WTC11 (cell line): ENCODE measurements around the gene LYRM2. TPM values are rescaled to one million over a fixed set of nuclear protein-coding genes. Genes with fewer than 3 reads are reported as not detected.

Experiments
- ATAC-seq: fragments of 200-7000 bp; cut with Tn5 transposase; 2 replicates; pipeline ENCODE4 v1.10.0; 2021; ENCODE audit warnings: mild to moderate bottlenecking, moderate library complexity
- CTCF ChIA-PET: fragments of 300-600 bp; sonication (Branson Sonifier 250); formaldehyde crosslinking; loops from one replicate; lab custom pipeline; 2021; ENCODE audit warnings: antibody characterized with exemption; lab: Charles Lee
- POLR2A ChIA-PET: fragments of 350-600 bp; sonication (Branson Sonifier 250); formaldehyde crosslinking; loops from one replicate; lab custom pipeline; 2021; ENCODE audit warnings: antibody characterized with exemption; lab: Charles Lee
- DNase-seq: peaks from one replicate; pipeline ENCODE4 v3.0.0; 2021; ENCODE audit warnings: low spot score
- H3K27ac Mint-ChIP-seq: 2 replicates; pipeline ENCODE4 v1.8.0; 2021; ENCODE audit warnings: mixed read lengths
- H3K27me3 Mint-ChIP-seq: 2 replicates; pipeline ENCODE4 v1.8.0; 2021; ENCODE audit warnings: low read depth, mild to moderate bottlenecking, moderate library complexity, mixed read lengths
- H3K36me3 Mint-ChIP-seq: 2 replicates; pipeline ENCODE4 v1.8.0; 2021; ENCODE audit warnings: mixed read lengths
- H3K4me1 Mint-ChIP-seq: 2 replicates; pipeline ENCODE4 v1.8.0; 2022; ENCODE audit warnings: mixed read lengths
- H3K4me3 Mint-ChIP-seq: 2 replicates; pipeline ENCODE4 v1.8.0; 2021; ENCODE audit warnings: mild to moderate bottlenecking, moderate library complexity, mixed read lengths
- H3K9me3 Mint-ChIP-seq: 2 replicates; pipeline ENCODE4 v1.8.0; 2021; ENCODE audit warnings: mixed read lengths
- ATF1 ChIP-seq: sonication (generic); formaldehyde crosslinking; IDR thresholded peaks from 2 replicates; pipeline ENCODE4 v1.8.1; 2023; ENCODE audit warnings: mild to moderate bottlenecking, moderate library complexity, missing genetic modification reagents
- CDX4 ChIP-seq: fragments of 250-450 bp; sonication (Bioruptor Pico); IDR thresholded peaks from 2 replicates; pipeline ENCODE4 v1.9.0; 2021; ENCODE audit warnings: moderate library complexity, mild to moderate bottlenecking, inconsistent platforms, borderline replicate concordance
- E2F4 ChIP-seq: sonication (generic); formaldehyde crosslinking; IDR thresholded peaks from 2 replicates; pipeline ENCODE4 v1.8.1; 2022; ENCODE audit warnings: low read depth, mild to moderate bottlenecking, moderate library complexity, missing genetic modification reagents, borderline replicate concordance
- FOXJ3 ChIP-seq: sonication (generic); formaldehyde crosslinking; IDR thresholded peaks from 2 replicates; pipeline ENCODE4 v1.9.0; 2021; ENCODE audit warnings: missing genetic modification reagents, mild to moderate bottlenecking, borderline replicate concordance
- FOXP4 ChIP-seq: sonication (generic); formaldehyde crosslinking; IDR thresholded peaks from 2 replicates; pipeline ENCODE4 v1.8.0; 2022; ENCODE audit warnings: mild to moderate bottlenecking, missing genetic modification reagents
- IRF1 ChIP-seq: sonication (generic); formaldehyde crosslinking; IDR thresholded peaks from 2 replicates; pipeline ENCODE4 v1.8.0; 2023; ENCODE audit warnings: missing genetic modification reagents
- MAX ChIP-seq: sonication (generic); formaldehyde crosslinking; IDR thresholded peaks from 2 replicates; pipeline ENCODE4 v1.8.0; 2022; ENCODE audit warnings: mild to moderate bottlenecking, missing genetic modification reagents
- NFYB ChIP-seq: sonication (generic); formaldehyde crosslinking; conservative IDR thresholded peaks from 2 replicates; pipeline ENCODE4 v1.8.0; 2022; ENCODE audit warnings: low read depth, missing genetic modification reagents
- NR2C2 ChIP-seq: sonication (generic); formaldehyde crosslinking; IDR thresholded peaks from 2 replicates; pipeline ENCODE4 v1.8.0; 2022; ENCODE audit warnings: mild to moderate bottlenecking, missing genetic modification reagents
- NR3C1 ChIP-seq: sonication (generic); formaldehyde crosslinking; conservative IDR thresholded peaks from 2 replicates; pipeline ENCODE4 v1.8.1; 2023; ENCODE audit warnings: low read depth, mild to moderate bottlenecking, missing genetic modification reagents
- OVOL2 ChIP-seq: fragments of 250-450 bp; sonication (Bioruptor Pico); IDR thresholded peaks from 2 replicates; pipeline ENCODE4 v1.9.0; 2021; ENCODE audit warnings: mild to moderate bottlenecking, borderline replicate concordance
- RELA ChIP-seq: sonication (generic); formaldehyde crosslinking; IDR thresholded peaks from 2 replicates; pipeline ENCODE4 v1.8.1; 2022; ENCODE audit warnings: missing genetic modification reagents, mild to moderate bottlenecking, borderline replicate concordance
- RORB ChIP-seq: fragments of 250-450 bp; sonication (Bioruptor Pico); IDR thresholded peaks from 2 replicates; pipeline ENCODE4 v1.9.0; 2021; ENCODE audit warnings: mild to moderate bottlenecking
- SP1 ChIP-seq: sonication (generic); formaldehyde crosslinking; conservative IDR thresholded peaks from 2 replicates; pipeline ENCODE4 v1.8.1; 2022; ENCODE audit warnings: missing genetic modification reagents
- TEAD1 ChIP-seq: sonication (generic); formaldehyde crosslinking; IDR thresholded peaks from 2 replicates; pipeline ENCODE4 v1.8.0; 2022; ENCODE audit warnings: mild to moderate bottlenecking, missing genetic modification reagents
- ZNF263 ChIP-seq: sonication (generic); formaldehyde crosslinking; IDR thresholded peaks from 2 replicates; pipeline ENCODE4 v1.8.1; 2022; ENCODE audit warnings: low read depth, mild to moderate bottlenecking, moderate library complexity, missing genetic modification reagents
- ZNF416 ChIP-seq: fragments of 250-450 bp; sonication (Bioruptor Pico); IDR thresholded peaks from 2 replicates; pipeline ENCODE4 v1.9.0; 2021; ENCODE audit warnings: mild to moderate bottlenecking, inconsistent platforms
- ZNF671 ChIP-seq: fragments of 250-450 bp; sonication (Bioruptor Pico); IDR thresholded peaks from 2 replicates; pipeline ENCODE4 v1.8.0; 2021; ENCODE audit warnings: mild to moderate bottlenecking
- ZSCAN18 ChIP-seq: fragments of 250-450 bp; sonication (Bioruptor Pico); IDR thresholded peaks from 2 replicates; pipeline ENCODE4 v2.1.2; 2022; ENCODE audit warnings: mild to moderate bottlenecking, moderate library complexity
- total RNA-seq: library from RNA; stranded (reverse); gene quantifications from 3 replicates; pipeline ENCODE4 v1.2.3, GENCODE V29; 2021
- TF ChIP-seq, protein P1 (sequence below): fragments of 250-450 bp; sonication (Bioruptor Pico); conservative IDR thresholded peaks from 2 replicates; pipeline ENCODE4 v1.9.0; 2021; ENCODE audit warnings: mild to moderate bottlenecking
- TF ChIP-seq, protein P2 (sequence below): sonication (generic); formaldehyde crosslinking; conservative IDR thresholded peaks from 2 replicates; pipeline ENCODE4 v1.8.1; 2022; ENCODE audit warnings: mild to moderate bottlenecking, missing genetic modification reagents

LYRM2 gene
- total RNA-seq, 1 experiment from 2014 or later: 22.2 TPM

GRCh38 chr6:89618026-89618425 is 20.5 kb downstream of the LYRM2 start (continued):
- no peak for TF ChIP-seq FOXP4 (CRISPR knock-in tag)
- TF ChIP-seq NR3C1: no peak
- TF ChIP-seq ZNF671 (CRISPR knock-in tag): no peak
- no peak for TF ChIP-seq SP1 (CRISPR knock-in tag)
- TF ChIP-seq ATF1: no peak

- CTCF ChIA-PET: interaction anchor here (1.9 kb wide), 1 partner anchor 244 kb away, joined by 7 read pairs; no protein-coding TSS in a partner anchor
Measured at GRCh38 chr6:89616531-89616930, 22.0 kb downstream of the LYRM2 start.

DNA sequence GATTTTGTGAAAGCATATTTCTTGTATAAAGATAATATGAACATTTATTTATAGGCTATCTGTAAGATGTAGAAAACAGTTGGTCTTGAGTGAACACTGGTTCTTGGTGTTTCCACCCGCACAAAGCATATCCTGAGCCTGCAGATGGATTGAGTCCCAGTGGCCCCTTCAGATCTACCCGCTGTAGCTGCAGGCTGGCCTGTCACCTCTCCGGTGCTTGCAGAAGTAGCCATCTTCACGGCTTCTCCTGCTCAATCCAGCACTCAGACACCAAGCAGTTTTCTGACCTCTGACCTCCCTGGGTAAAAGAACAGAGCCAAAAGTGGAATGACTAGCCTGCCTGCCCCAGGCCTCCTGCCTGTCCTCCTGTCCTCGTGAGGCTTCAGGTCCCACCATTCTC is 22.7 kb downstream of the LYRM2 start:
- ChIA-PET POLR2A (no interaction called here), CTCF (interaction anchor here (0.8 to 1.1 kb wide), 3 partner anchors 244 to 317 kb away, joined by 3 read pairs; no protein-coding TSS in a partner anchor)
- no peak for ATAC-seq
- Mint-ChIP-seq H3K36me3 (no peaks in the 10 kb centered on the region), H3K27me3 (no peaks in the 10 kb centered on the region), H3K27ac (no peak overlapping the region), H3K4me1 (no peaks in the 10 kb centered on the region), H3K4me3 (no peak overlapping the region), H3K9me3 (no peaks in the 10 kb centered on the region)
- no peak for TF ChIP-seq E2F4 (CRISPR knock-in tag)
- DNase-seq: no peak

More at GRCh38 chr6:89616531-89616930, 22.0 kb downstream of the LYRM2 start:
- ATAC-seq: no peak
- Mint-ChIP-seq H3K4me1 (no peaks in the 10 kb centered on the region), H3K36me3 (no peaks in the 10 kb centered on the region)
- POLR2A ChIA-PET: no interaction called here
- no peak for TF ChIP-seq CDX4 (CRISPR knock-in tag)
- no peak for TF ChIP-seq NFYB
- no peak for TF ChIP-seq ZNF416 (CRISPR knock-in tag)
- TF ChIP-seq MAX (CRISPR knock-in tag): no peak
- no peak for TF ChIP-seq TEAD1 (CRISPR knock-in tag)
- TF ChIP-seq, protein P1, sequence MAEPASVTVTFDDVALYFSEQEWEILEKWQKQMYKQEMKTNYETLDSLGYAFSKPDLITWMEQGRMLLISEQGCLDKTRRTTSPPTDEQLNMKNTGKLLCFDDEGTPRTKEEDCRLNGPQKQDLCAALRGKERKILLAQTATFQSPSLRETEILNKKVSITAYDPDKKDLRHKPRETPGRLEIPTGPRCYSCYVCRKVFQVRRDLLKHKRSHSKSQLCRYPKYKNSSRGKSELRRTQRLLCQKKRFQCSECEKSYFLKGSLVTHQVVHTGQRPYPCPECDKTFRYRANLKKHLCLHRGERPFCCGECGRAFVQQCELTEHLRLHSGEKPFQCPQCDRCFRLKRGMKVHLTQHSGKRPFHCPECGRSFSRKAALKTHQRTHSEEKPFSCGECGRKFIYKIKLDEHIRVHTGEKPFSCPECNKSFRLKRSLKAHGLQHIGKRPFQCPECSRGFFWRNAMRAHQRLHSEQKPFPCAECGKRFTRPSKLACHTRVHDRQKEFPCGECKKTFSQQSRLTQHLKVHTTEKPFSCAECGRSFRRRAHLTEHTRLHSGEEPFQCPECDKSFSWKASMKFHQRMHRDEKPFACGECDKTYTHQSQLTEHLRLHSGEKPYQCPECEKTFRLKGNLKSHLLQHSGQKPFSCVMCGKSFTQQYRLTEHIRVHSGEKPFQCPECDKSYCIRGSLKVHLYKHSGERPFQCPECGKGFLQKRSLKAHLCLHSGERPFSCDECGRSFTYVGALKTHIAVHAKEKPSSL: no peak
- no peak for TF ChIP-seq OVOL2 (CRISPR knock-in tag)
- TF ChIP-seq RORB (CRISPR knock-in tag): no peak
- TF ChIP-seq, all 79 proteins: peak for 0
- no peak for DNase-seq
- Mint-ChIP-seq H3K4me3 (no peak overlapping the region), H3K27ac (no peak overlapping the region), H3K27me3 (no peaks in the 10 kb centered on the region), H3K9me3 (no peaks in the 10 kb centered on the region)

DNA sequence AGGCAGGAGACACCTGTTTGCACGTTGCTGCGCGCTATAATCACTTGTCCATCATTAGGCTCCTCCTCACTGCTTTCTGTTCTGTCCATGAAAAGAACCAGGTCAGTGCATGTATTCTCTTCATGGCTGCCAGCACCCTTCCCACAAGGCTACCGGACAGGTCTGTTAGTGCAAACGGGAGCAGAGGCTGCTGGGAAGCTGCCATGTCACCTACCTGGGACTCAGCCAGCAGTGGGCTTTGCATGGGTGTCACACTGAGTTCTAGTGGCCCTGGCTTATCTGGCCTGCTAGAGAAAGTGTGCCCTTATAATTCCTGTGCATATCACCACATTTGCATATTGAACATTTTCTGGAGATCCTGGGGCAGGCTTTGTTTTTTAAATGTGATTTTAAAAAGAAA is 24.8 kb downstream of the LYRM2 start:
- ChIA-PET POLR2A (no interaction called here), CTCF (interaction anchor here (1.2 to 5.5 kb wide), 4 partner anchors 180 to 302 kb away, joined by 3 to 61 read pairs (median 14); partner anchors contain the start of gene ANKRD6)

More for the DNA sequence above, 24.8 kb downstream of the LYRM2 start:
- ATAC-seq (no peak), DNase-seq (no peak)
- TF ChIP-seq FOXJ3 (CRISPR knock-in tag) (no peak), IRF1 (CRISPR knock-in tag) (no peak), ZNF263 (CRISPR knock-in tag) (no peak), MAX (CRISPR knock-in tag) (no peak), RELA (no peak), NR2C2 (CRISPR knock-in tag) (no peak), ZSCAN18 (CRISPR knock-in tag) (no peak)
- TF ChIP-seq, protein P2, sequence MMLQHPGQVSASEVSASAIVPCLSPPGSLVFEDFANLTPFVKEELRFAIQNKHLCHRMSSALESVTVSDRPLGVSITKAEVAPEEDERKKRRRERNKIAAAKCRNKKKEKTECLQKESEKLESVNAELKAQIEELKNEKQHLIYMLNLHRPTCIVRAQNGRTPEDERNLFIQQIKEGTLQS (CRISPR knock-in tag): no peak
- Mint-ChIP-seq H3K36me3 (no peaks in the 10 kb centered on the region), H3K27me3 (no peaks in the 10 kb centered on the region), H3K4me3 (no peak overlapping the region), H3K27ac (no peak overlapping the region), H3K4me1 (0 out of 2 replicates have a peak, but pooled peaks cover 2% of the 10 kb centered on the region), H3K9me3 (no peaks in the 10 kb centered on the region)
